IPS-11a (cell line): ENCODE measurements around the gene HOXB4.

Source experiments
- H3K4me3 ChIP-seq: one replicate; pipeline ENCODE4 v1.5.1; 2013; ENCODE audit warnings: low read depth, low read length, control low read depth

Gene HOXB4

DNA sequence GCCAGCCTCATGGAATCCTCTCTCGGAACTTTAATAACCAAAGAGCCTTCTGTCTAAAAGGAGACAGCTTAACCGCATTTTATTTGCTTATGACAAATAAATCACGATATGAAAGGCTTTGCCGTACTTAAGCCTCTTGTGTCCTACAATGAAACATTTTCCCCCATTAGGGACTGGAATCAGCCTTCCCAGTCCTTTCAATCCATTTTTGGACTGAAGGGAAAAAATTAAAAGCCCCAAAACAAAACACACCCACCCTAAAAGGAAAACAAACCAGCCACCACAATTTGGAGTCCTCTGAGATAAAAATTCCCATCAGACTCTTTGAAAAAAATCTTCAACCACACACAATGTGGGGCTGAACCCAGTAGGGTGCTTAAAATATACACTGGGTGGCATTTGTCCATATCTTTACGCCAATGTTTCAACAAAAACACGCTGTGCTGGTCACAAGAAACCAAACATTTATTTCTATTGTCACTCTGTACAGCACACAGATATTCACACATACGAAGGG is 3.0 kb downstream of the HOXB4 start:
- H3K4me3 ChIP-seq = no peak overlapping the region

- no peak overlapping the region for H3K4me3 ChIP-seq
Observed at GRCh38 chr17:48574505-48575065, 3.6 kb downstream of the HOXB4 start.

- no peak overlapping the region for H3K4me3 ChIP-seq
Observed at GRCh38 chr17:48571826-48572417, 6.2 kb downstream of the HOXB4 start.

GRCh38 chr17:48571024-48571818 is 6.9 kb downstream of the HOXB4 start:
- no peak overlapping the region for H3K4me3 ChIP-seq

DNA sequence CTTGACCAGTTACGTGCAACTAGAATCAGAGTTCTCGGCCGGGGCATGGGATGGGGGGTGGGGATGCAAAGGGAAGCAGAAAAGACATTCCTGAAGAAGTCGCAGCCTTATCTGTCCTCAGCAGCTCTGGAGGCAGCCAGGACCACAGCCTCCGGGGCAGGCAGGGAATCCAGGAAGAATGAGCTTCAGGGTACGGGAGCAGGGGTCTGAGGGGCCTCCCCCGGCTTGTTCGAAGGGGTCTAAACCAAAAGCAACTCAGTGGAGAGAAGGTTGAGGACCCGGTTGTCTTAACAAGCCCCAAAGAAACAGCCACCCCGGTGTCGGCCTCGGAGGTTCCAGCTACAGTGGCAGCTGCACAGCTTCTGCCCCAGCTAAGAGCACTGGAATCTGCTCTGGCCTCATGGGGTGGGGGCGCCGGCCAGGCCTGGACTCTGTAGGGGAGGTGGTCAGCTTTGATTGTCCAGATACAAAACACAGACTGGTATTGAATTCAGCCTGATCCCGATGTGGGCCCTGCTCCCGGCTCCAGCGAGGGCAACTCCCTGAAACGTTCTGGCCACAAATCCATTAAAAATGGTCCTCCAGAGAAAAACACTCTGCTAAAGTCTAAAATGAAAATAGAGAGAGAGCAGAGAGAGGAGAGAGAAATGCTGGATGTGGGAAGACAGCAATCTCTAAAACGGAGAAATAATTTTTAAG is 7.7 kb downstream of the HOXB4 start:
- no peak overlapping the region for H3K4me3 ChIP-seq

DNA sequence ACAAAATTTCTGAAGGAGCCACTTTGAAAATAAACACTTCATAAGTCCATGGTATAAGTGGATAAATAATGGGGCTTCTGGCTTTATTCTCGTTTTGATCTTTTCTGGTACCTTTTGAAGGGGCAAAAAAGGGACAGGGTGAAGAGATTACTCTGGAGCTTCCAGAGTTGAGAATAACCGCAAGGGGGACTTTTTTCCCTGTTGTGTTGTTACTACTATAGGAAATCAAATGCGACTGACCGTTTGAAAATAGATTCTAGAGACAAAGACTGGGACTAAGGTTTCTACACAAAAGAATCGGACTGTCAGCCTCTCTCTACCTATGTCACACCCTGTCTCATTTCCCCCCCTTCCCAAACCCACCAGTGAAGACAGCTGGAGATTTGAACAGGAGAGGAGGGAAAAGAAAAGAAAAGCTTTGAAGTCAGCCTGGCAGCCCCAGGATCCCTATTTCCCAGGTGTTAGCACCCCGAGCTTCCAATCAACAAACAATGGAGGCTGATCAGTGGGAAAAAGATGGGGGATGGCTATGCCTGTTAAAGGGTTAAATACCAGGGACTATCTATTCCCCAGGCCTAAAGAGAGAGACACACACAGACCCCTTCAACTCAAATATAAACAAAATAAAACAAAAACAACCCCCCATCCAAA is 8.4 kb downstream of the HOXB4 start:
- H3K4me3 ChIP-seq = no peak overlapping the region

DNA sequence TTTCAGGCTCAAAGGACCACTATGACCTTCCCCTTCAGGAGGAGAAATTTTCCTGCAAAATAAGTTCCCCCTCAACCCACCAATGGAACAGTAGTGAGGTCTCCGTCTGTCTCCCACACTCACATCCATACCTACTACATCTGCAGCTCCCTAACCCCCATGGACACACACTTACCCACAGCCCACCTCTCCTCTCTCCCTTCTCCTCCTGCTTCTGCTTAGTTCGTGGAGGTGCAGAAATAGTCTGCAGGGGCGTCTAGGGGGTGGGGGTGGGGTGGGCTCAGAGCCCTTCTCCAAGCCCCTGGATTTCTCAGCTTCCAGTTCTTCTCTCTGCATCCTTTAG is 8.9 kb downstream of the HOXB4 start:
- H3K4me3 ChIP-seq = no peak overlapping the region

GRCh38 chr17:48568499-48569239 is 9.5 kb downstream of the HOXB4 start:
- no peak overlapping the region for H3K4me3 ChIP-seq

DNA sequence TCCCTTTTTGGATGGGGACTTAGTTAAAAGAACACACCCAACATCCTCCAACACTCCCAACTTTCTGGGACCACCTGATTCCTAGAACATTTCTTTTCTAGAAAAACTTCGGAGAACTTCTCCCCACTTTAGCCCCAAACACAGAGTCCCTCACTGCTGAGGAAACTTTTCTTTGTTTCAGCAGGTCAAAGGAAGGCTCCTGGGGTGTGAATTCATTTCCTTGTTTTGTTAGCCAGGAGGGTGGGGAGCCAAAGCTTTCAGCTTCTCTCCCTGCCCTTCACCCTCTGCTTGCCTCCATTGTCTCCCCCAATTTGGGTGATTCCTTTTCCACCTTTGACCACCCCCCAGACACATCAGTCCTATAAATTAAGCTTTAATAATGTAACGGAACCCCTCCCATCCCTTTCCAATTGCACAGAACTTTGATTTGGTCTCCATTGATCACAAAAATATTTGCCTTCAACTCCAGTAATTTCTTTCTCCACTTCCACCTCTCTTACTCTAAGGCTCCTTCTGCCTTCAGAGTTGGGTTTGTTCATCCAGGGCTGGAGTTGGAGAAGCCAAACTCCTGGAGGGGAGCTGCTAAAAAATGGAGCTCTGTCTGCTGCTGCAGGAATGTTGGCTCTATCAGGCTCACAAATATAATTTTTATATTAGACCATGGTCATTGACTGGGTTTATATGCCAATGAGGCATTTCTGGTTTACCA is 10.3 kb downstream of the HOXB4 start:
- H3K4me3 ChIP-seq = no peak overlapping the region

GRCh38 chr17:48567209-48567608 is 10.9 kb downstream of the HOXB4 start:
- H3K4me3 ChIP-seq = no peak overlapping the region

GRCh38 chr17:48566717-48567116 is 11.4 kb downstream of the HOXB4 start:
- H3K4me3 ChIP-seq = no peak overlapping the region

DNA sequence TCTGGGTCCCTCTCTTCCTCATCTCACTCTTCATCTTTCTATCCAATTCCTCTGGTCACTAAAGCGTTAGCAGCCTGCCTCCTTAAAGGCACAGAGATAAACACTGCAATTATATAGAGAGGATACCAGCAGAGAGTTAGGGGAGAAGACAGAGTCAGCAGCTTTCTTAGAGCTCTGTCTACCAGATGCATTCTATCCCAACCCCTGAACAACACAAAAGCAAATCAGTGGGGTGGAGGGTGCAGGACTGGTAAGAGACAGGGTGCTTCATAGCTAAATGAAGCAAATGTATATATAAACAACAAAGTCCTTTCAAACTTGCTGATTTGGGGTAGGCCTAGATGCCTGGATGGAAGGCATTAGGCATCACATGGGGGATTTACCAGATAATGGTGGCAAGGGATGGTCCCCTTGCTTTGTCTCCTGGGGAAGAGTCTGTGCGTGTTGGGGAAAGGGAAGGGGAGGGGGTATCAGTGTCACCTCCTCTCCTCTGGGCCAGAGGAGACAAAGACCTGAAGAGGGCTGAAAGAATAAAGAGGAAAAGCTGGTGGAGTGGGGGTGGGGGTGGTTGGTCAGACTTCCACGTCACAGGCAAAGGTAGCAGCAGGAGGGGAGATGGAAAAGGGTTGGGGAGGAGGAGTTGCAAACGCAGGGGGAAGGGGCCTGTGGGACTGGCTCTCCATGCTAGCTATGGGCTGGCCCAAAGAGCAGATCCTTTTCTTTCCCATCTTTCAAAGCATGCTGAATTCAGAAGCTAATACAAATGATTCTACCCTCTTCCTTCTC is 12.0 kb downstream of the HOXB4 start:
- H3K4me3 ChIP-seq = no peak overlapping the region

- H3K4me3 ChIP-seq = no peak overlapping the region
Observed at GRCh38 chr17:48565022-48565554, 13.1 kb downstream of the HOXB4 start.

GRCh38 chr17:48564188-48565021 is 13.7 kb downstream of the HOXB4 start:
- H3K4me3 ChIP-seq = no peak overlapping the region

- no peak overlapping the region for H3K4me3 ChIP-seq
Observed at GRCh38 chr17:48563867-48564187, 14.3 kb downstream of the HOXB4 start.

DNA sequence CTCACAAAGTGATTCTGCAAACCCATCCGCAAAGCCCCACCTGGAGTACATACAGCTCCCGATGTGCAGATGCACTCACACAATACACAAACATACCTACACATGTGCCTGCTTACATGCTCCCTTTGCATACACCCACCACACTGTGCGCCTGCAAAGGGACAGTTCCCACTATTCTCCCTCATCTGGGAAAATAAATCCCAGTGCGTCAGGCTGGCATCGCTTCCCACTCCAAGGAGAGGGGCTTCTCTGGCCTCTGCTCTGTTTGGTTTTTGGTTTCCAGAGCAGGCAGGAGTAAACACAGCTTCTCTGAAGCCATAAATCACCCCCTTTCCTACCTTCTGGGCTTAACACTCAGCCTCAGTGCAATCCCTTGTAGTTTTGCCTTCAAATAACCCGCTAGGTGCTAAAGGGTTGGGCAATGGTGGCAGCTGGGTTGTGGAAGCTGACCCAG is 14.7 kb downstream of the HOXB4 start:
- H3K4me3 ChIP-seq = no peak overlapping the region

DNA sequence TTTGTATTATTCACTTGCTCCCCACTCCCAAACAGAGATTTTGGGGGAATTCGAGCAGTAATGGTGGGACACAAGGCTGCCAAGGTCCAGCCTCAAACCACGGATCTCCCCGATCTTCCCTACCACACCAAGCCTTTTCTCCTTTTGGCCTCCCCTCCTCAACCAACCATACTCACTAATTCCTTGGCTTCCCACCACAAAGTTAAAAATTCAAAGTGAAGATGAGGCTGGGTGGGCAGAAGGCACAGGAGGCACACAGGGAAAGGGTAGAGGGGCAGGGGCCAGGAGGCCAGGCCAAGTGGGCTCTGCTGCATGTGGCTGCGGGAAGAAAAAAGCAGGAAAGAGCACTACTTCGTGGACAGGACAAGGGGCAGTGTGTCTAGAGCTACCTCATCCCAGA is 15.2 kb downstream of the HOXB4 start:
- H3K4me3 ChIP-seq = no peak overlapping the region
